K562 (cell line): Measurements from ENCODE around the gene PBX2. TPM values are rescaled to one million over a fixed set of nuclear protein-coding genes. Genes with fewer than 3 reads are reported as not detected.
A peak's percentile ranks its signal among the peaks of the same experiment; 100 is the strongest.

Experiments used
- ARID3B ChIP-seq: fragments of 250-450 bp; sonication (Bioruptor Pico); IDR thresholded peaks from 2 replicates; pipeline ENCODE4 v1.4.0; 2020; ENCODE audit warnings: borderline replicate concordance
- CREM ChIP-seq: IDR thresholded peaks from 2 replicates; pipeline ENCODE4 v1.6.1; 2014; ENCODE audit warnings: antibody characterized with exemption, low read depth
- EWSR1 ChIP-seq: fragments of 450-650 bp; IDR thresholded peaks from 2 replicates; pipeline ENCODE4 v1.6.1; 2018; ENCODE audit warnings: borderline replicate concordance, mild to moderate bottlenecking, low read depth, moderate library complexity; ENCODE audit not compliant: partially characterized antibody
- GTF2B ChIP-seq: IDR thresholded peaks from 2 replicates; pipeline ENCODE4 v1.6.1; 2011; ENCODE audit not compliant: insufficient read length; ENCODE audit errors: extremely low read depth
- MCM5 ChIP-seq: fragments of 450-650 bp; IDR thresholded peaks from 2 replicates; pipeline ENCODE4 v1.6.1; 2016; ENCODE audit warnings: low read depth
- NFIC ChIP-seq: fragments of 450-650 bp; IDR thresholded peaks from 2 replicates; pipeline ENCODE4 v1.6.1; 2017; ENCODE audit warnings: mild to moderate bottlenecking, inconsistent platforms
- POLR3G ChIP-seq: IDR thresholded peaks from 2 replicates; pipeline ENCODE4 v1.6.1; 2011; ENCODE audit not compliant: insufficient read length, insufficient replicate concordance; ENCODE audit errors: extremely low read depth
- SAFB ChIP-seq: fragments of 200-400 bp; formaldehyde crosslinking; IDR thresholded peaks from 2 replicates; pipeline ENCODE4 v1.6.1; 2017; ENCODE audit warnings: low read depth, low read length, borderline replicate concordance
- TSC22D4 ChIP-seq: fragments of 450-650 bp; IDR thresholded peaks from 2 replicates; pipeline ENCODE4 v1.6.1; 2016; ENCODE audit warnings: missing genetic modification characterization, missing biosample characterization, control low read depth
- ZNF174 ChIP-seq: fragments of 250-450 bp; sonication (Bioruptor Pico); IDR thresholded peaks from 2 replicates; pipeline ENCODE4 v1.4.0; 2020; ENCODE audit warnings: mild to moderate bottlenecking
- ZNF212 ChIP-seq: fragments of 450-650 bp; formaldehyde crosslinking; IDR thresholded peaks from 2 replicates; pipeline ENCODE4 v1.4.0; 2020; ENCODE audit warnings: mild to moderate bottlenecking
- ZNF707 ChIP-seq: fragments of 250-450 bp; sonication (Bioruptor Pico); conservative IDR thresholded peaks from 2 replicates; pipeline ENCODE4 v1.8.0; 2022; ENCODE audit warnings: inconsistent platforms, mild to moderate bottlenecking, moderate library complexity
- polyA plus RNA-seq, 8 experiments: library from polyadenylated mRNA; depleted of rRNA in 4 of 8; stranded (reverse) in 5 of 8; unstranded in 3 of 8; fragments of >200 nt; fragmentation: Nextera tagmentation in 2 of 8; fragmentation: Illumina TruSeq in 1 of 8; extraction: Ambion mirVana in 2 of 8; extraction: Trizol in 1 of 8; gene quantifications; 2 replicates each; pipeline versions ENCODE4 v1.2.1 to v1.2.3, GENCODE V29; 2011 to 2014; ENCODE audit warnings: inconsistent platforms in 1 of 8, missing spikeins in 1 of 8
- total RNA-seq, 7 experiments: library from RNA; depleted of rRNA in 6 of 7; stranded (reverse); fragments of >200 nt in 6 of 7; fragmentation: Illumina TruSeq in 2 of 7; extraction: Trizol in 2 of 7; gene quantifications; 2 replicates each; pipeline versions ENCODE4 v1.2.1 to v1.2.3, GENCODE V29; 2011 to 2021; ENCODE audit warnings: low replicate concordance in 1 of 7
- TF ChIP-seq, protein P1 (sequence below): fragments of 450-650 bp; IDR thresholded peaks from 2 replicates; pipeline ENCODE4 v1.6.1; 2016; ENCODE audit warnings: mild to moderate bottlenecking, moderate library complexity
- TF ChIP-seq, protein P2 (sequence below): fragments of 450-650 bp; IDR thresholded peaks from 2 replicates; pipeline ENCODE4 v1.6.1; 2016; ENCODE audit warnings: low read depth, mild to moderate bottlenecking, moderate library complexity

Gene PBX2
- total and polyA plus RNA-seq, 9 of the 15 experiments (the other 6 are each of a cell fraction or from before 2014, with no cell fraction given), result 1.9 to 134 (median 62.5) TPM

GRCh38 chr6:32177183-32177787, 12.7 kb downstream of the PBX2 start (continued):
- TF ChIP-seq, protein P1, sequence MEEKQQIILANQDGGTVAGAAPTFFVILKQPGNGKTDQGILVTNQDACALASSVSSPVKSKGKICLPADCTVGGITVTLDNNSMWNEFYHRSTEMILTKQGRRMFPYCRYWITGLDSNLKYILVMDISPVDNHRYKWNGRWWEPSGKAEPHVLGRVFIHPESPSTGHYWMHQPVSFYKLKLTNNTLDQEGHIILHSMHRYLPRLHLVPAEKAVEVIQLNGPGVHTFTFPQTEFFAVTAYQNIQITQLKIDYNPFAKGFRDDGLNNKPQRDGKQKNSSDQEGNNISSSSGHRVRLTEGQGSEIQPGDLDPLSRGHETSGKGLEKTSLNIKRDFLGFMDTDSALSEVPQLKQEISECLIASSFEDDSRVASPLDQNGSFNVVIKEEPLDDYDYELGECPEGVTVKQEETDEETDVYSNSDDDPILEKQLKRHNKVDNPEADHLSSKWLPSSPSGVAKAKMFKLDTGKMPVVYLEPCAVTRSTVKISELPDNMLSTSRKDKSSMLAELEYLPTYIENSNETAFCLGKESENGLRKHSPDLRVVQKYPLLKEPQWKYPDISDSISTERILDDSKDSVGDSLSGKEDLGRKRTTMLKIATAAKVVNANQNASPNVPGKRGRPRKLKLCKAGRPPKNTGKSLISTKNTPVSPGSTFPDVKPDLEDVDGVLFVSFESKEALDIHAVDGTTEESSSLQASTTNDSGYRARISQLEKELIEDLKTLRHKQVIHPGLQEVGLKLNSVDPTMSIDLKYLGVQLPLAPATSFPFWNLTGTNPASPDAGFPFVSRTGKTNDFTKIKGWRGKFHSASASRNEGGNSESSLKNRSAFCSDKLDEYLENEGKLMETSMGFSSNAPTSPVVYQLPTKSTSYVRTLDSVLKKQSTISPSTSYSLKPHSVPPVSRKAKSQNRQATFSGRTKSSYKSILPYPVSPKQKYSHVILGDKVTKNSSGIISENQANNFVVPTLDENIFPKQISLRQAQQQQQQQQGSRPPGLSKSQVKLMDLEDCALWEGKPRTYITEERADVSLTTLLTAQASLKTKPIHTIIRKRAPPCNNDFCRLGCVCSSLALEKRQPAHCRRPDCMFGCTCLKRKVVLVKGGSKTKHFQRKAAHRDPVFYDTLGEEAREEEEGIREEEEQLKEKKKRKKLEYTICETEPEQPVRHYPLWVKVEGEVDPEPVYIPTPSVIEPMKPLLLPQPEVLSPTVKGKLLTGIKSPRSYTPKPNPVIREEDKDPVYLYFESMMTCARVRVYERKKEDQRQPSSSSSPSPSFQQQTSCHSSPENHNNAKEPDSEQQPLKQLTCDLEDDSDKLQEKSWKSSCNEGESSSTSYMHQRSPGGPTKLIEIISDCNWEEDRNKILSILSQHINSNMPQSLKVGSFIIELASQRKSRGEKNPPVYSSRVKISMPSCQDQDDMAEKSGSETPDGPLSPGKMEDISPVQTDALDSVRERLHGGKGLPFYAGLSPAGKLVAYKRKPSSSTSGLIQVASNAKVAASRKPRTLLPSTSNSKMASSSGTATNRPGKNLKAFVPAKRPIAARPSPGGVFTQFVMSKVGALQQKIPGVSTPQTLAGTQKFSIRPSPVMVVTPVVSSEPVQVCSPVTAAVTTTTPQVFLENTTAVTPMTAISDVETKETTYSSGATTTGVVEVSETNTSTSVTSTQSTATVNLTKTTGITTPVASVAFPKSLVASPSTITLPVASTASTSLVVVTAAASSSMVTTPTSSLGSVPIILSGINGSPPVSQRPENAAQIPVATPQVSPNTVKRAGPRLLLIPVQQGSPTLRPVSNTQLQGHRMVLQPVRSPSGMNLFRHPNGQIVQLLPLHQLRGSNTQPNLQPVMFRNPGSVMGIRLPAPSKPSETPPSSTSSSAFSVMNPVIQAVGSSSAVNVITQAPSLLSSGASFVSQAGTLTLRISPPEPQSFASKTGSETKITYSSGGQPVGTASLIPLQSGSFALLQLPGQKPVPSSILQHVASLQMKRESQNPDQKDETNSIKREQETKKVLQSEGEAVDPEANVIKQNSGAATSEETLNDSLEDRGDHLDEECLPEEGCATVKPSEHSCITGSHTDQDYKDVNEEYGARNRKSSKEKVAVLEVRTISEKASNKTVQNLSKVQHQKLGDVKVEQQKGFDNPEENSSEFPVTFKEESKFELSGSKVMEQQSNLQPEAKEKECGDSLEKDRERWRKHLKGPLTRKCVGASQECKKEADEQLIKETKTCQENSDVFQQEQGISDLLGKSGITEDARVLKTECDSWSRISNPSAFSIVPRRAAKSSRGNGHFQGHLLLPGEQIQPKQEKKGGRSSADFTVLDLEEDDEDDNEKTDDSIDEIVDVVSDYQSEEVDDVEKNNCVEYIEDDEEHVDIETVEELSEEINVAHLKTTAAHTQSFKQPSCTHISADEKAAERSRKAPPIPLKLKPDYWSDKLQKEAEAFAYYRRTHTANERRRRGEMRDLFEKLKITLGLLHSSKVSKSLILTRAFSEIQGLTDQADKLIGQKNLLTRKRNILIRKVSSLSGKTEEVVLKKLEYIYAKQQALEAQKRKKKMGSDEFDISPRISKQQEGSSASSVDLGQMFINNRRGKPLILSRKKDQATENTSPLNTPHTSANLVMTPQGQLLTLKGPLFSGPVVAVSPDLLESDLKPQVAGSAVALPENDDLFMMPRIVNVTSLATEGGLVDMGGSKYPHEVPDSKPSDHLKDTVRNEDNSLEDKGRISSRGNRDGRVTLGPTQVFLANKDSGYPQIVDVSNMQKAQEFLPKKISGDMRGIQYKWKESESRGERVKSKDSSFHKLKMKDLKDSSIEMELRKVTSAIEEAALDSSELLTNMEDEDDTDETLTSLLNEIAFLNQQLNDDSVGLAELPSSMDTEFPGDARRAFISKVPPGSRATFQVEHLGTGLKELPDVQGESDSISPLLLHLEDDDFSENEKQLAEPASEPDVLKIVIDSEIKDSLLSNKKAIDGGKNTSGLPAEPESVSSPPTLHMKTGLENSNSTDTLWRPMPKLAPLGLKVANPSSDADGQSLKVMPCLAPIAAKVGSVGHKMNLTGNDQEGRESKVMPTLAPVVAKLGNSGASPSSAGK, result no peak
- TF ChIP-seq TSC22D4 (tag) (no peak), ZNF212 (0 out of 2 replicates have a peak, but pooled peaks have one; percentile 34), EWSR1 (no peak), NFIC (no peak), SAFB (no peak), MCM5 (no peak), ZNF174 (CRISPR knock-in tag) (no peak), GTF2B (no peak), ARID3B (CRISPR knock-in tag) (0 out of 2 replicates have a peak, but pooled peaks have one; percentile 72), ZNF707 (CRISPR knock-in tag) (peak; percentile 50; the same call in 1 of the 2 replicates), CREM (peak; percentile 82), POLR3G (no peak)
- TF ChIP-seq, protein P2, sequence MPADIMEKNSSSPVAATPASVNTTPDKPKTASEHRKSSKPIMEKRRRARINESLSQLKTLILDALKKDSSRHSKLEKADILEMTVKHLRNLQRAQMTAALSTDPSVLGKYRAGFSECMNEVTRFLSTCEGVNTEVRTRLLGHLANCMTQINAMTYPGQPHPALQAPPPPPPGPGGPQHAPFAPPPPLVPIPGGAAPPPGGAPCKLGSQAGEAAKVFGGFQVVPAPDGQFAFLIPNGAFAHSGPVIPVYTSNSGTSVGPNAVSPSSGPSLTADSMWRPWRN, result peak; percentile 10; the same call in 1 of the 2 replicates
